KBM-7 (cell line): ENCODE measurements around the gene HSPA14.
"Not testable (repeated sequence)": the region's sequence is repeated elsewhere in the genome, so short reads cannot be mapped to it uniquely, and the experiment has no call there.

Experiments
- DNase-seq: peaks from one replicate; pipeline ENCODE4 v3.0.0-alpha.2; 2015
- in situ Hi-C: fragments of 300-500 bp; cut with MboI; formaldehyde crosslinking; loops from 2 replicates; pipeline ENCODE4 v1.14.3; 2020; ENCODE audit warnings: low sequenced_read_pairs, low pct_unique_long_range_greater_than_20kb, mixed read lengths

HSPA14 gene, protein sequence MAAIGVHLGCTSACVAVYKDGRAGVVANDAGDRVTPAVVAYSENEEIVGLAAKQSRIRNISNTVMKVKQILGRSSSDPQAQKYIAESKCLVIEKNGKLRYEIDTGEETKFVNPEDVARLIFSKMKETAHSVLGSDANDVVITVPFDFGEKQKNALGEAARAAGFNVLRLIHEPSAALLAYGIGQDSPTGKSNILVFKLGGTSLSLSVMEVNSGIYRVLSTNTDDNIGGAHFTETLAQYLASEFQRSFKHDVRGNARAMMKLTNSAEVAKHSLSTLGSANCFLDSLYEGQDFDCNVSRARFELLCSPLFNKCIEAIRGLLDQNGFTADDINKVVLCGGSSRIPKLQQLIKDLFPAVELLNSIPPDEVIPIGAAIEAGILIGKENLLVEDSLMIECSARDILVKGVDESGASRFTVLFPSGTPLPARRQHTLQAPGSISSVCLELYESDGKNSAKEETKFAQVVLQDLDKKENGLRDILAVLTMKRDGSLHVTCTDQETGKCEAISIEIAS

DNA sequence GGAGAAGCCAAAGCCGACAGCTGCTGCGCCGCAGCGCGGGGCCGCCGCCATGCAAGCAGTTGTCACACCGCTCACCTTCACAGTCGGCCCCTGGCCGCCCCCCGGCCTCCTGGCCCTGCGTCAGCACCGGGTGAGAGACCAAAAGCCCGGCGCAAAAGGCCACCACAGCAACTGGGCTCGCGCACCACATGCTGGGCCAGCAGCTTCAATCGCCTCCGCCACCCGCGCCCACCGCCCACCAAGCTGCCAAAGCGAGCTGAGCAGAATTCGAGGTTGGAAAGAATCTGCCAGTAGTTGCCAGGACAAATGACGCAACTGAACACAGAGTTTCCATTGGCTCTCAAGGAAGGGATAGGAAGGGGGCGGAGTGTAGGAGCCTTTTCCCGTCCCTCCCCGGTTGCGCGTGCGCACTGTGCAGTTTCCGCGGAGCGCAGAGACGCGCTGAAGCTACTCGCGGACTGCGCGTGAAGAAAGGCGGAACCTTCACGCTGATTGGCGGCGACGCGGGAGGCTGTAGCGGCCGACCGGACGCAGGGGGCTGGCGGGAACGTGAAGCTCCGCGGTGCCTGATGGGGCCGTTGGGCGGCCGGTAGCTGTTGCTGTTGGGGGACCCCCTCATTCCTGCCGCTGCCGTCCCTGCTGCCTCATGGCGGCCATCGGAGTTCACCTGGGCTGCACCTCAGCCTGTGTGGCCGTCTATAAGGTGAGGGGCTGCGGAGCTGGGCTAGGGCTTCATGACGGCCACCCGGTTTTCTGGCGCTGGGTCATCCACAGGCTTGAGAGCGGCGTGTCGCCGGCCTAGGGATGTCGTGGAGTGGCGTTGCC lies at the start of gene HSPA14, which contains the start of the genes CDNF and MSANTD7:
Gene HSPA14 (plus strand): TSS at position 550 of the 825 bp plus-strand sequence. CDS start 97 bp downstream, at position 647.
Gene CDNF (minus strand): TSS at position 281 of the 825 bp plus-strand sequence. CDS start 91 bp downstream, at position 190.
Gene MSANTD7 (plus strand): TSS at position 550 of the 825 bp plus-strand sequence. CDS start 3,979 bp downstream, outside the sequence.
- in situ Hi-C loops, result loop anchor here (25.0 kb wide), 1 partner anchor 301 kb away; no protein-coding TSS in a partner anchor
- peak; percentile 99 for DNase-seq

DNA sequence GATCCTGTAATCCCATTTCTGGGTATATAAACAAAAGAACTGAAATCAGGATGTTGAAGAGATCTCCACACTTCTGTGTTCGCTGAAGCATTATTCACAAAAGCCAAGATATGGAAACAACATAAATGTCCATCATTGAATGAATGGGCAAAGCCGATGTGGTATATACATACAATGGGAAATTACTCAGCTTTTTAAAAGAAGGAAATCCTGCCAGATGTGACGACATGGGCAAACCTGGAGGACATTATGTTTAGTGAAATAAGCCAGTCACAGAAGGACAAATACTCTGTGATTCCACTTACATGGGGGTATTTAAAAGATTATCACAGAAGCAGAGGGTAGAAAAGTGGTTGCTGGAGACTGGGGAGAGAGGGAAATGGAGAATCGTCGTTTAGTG lies 39.5 kb upstream of the HSPA14 start:
- in situ Hi-C loops, result no loop called here
- no peak for DNase-seq

DNA sequence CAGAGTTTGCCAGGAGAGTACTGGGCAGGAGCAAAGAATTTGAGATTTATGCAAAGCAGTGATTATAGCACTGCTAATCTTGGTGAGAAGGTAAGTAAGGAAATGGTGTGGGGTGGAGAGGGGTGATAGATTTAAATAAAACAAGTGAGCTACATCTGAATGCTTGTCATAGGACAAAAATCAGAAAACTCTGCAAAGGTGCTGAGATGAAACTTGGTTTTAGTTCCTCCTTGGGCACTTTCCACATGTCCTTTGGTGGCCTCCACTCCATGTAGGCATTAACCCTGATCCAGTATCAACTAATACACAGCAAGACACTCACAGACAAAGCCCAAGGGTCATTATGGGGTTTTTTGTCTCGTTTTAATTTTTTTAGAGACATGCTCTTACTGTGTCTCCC lies 37.7 kb upstream of the HSPA14 start:
- DNase-seq, result no peak
- in situ Hi-C loops, result no loop called here

DNA sequence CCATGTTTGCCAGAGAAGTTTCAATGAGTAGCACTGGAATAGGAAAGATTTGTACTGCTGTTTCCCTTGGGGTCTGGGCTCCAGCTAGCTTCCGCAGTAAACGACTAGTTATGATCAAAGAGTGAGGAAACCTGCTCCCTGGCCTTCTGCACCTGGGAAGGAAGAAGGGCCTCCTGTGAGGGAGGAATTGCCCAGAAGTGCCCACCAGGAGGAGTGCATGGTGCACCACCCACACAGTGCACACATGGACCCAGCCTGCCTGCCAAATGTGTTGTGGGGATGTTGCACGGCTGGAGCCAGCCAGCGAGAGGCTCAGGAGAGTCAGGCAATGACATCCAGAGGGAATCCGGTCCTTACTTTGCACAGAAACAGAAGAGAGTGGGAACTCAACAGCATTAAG lies 36.4 kb upstream of the HSPA14 start:
- no peak for DNase-seq
- in situ Hi-C loops, result no loop called here

DNA sequence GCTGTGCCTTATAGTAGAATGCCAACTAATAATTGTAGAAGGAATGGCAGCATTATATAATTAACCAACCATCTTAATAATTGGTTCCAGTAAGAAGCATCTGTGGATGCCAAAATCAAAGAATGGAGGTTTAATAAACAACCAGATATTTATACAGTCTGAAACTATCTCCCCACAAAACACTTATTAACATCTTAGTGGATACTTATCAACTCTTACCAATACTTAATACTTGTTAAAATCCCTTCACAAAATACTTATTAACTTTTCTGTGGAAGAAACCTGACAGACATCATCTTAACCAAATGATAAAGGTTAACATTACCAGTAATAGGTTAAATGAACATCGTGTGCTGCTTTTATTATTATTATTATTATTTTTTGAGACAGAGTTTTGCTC lies 34.3 kb upstream of the HSPA14 start:
- in situ Hi-C loops, result no loop called here

DNA sequence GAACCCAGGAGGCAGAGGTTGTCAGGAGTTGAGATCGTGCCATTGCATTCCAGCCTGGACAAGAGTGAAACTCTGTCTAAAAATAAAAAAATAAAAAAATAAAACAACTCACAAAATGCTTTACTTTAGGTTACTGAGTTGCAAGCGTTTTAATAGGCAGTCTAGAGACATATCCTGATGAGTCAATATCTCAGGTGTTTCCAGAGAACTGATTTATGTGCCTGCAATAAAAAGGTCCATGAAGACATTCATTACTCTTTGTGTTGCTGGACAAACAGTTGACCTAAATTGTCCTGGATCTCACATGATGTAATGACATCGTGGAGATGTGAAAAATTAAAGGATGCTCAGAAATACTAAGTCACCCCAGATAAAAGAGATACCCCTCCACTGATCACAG lies 31.8 kb upstream of the HSPA14 start:
- no peak for DNase-seq
- in situ Hi-C loops, result no loop called here

More for the DNA sequence above, 34.3 kb upstream of the HSPA14 start:
- DNase-seq, result no peak

DNA sequence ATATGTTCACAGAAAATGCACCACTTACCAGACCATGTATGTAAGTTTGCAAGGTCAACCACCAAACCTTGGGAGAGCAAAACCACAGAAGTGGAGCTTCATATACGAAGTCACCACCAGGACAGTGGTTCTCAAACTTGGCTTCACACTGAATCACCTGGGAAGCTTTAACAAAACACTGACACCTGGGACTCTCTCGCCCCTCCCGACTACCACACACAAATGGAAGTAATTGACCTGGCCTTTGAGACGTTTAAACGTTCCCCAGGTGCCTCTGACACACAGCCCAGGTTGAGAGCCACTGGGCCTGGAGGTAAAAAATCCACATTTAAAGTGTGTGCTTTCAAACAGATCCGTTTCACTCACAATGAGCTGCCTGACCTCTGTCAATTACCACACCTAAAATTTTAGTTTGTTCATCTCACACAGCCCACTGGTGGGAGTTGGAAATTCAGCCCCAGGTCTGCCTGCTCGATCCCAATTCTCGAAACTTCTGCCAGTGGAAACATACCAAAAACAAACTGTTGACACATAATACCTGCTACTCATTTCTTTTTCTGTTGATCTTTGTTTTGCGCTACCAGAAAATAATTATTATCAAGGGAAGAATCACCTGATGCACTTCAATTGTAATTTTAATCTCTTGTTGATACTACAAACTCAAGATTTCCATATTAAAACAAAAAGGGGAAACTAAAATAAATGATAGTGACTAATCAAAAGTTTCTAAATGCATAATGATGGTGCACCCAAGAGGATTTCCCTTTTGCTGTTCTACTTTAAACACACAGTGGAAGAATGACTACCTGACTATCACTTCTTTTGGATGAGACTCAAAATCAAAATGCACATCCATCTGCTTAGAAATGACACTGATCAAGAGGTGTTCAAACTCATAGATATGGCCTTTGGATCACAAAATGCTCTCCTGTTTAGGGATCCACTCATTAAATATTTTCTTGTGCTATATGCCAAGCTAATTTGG lies 26.8 kb upstream of the HSPA14 start:
- in situ Hi-C loops, result no loop called here
- no peak for DNase-seq

DNA sequence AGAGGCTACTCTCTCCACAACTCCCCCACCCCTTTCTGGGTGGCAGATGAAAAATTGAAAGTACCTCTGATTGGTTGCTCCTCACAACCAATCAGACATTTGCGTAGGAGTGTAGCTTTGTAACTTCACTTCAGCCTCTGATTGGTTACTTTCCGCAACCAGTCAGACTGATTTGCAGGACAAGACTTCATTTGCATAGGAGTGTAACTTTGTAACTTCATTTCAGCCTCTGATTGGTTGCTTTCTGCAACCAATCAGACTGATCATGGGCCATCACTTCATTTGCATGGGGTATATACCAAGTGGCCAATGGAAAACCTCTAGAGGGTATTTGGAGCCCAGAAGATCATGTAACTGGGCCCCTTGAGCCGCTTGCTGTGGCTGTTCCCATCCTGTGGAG lies 25.8 kb upstream of the HSPA14 start:
- DNase-seq, result no peak
- in situ Hi-C loops, result no loop called here

DNA sequence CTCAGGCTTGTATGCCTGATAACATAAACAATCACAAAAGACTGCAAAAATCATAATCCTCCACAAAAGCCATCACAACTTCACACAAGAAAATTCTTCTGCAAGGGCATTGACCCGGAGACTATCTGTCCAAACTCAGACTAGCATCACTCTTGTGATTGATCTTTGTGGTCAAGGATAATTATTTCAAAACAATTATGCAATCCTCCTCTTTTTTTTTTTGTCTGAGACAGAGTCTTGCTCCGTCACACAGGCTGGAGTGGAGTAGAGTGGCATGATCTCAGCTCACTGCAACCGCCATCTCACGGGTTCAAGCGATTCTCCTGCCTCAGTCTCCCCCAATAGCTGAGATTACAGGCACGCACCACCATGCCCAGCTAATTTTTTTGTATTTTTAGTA lies 22.4 kb upstream of the HSPA14 start:
- DNase-seq, result no peak
- in situ Hi-C loops, result no loop called here

DNA sequence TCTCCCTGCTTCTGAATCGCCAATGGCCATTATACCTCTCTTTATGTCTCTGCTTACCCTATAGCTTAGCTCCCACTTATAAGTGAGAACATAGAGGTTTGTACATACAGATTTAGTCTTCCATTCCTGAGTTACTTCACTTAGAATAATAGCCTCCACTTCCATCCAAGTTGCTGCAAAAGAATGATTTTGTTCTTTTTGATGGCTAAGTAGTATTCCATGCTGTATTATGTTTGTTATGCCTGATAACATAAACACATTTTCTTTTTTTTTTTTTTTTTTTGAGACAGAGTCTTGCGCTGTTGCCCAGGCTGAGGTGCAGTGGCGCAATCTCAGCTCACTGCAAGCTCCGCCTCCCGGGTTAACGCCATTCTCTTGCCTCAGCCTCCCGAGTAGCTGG lies 21.4 kb upstream of the HSPA14 start:
- DNase-seq, in situ Hi-C loops: not testable (repeated sequence)

DNA sequence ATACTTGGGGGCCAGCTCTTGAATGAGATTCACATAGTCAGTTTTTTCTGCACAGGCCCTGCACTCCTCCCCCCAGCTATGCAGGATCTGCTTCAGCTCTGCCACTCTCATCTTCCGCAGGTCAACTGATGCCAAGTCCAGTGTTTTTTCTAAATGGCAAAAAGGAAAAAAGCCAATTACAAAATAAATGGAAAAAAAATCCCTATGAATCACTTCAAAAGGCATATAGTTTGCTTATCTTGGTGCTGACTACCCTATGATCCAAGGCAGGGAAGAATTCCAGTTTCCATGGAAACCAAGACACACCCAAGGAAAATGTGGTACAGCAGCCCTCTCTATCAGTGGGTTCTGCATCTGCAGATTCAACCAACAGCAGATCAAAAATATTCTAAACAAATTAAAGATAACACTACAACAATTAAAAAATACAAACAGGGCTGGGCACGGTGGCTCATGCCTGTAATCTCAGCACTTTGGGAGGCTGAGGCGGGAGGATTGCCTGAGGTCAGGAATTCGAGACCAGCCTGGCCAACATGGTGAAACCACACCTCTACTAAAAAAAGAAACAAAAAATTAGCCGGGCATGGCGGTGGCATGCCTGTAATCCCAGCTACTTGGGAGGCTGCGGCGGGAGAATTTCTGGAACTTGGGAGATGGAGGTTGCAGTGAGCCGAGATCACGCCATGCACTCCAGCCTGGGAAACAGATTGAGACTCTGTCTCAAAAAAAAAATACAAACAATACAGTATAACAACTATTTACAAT lies 17.9 kb upstream of the HSPA14 start:
- DNase-seq, result no peak
- in situ Hi-C loops, result no loop called here

DNA sequence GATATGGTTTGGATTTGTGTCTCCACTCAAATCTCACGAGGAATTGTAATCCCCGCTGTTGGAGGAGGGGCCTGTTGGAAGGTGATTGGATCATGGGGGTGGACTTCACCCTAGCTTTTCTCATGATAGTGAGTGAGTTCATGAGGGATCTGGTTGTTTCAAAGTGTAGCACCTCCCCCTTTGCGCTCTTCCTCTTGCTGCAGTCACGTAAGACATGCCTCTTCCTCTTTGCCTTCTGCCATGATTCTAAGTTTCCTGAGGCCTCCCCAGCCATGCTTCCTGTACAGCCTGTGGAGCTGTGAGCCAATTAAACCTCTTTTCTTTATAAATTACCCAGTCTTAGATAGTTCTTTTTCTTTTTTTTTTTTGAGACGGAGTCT lies 17.3 kb upstream of the HSPA14 start:
- in situ Hi-C loops, result no loop called here
- DNase-seq, result peak; percentile 36

DNA sequence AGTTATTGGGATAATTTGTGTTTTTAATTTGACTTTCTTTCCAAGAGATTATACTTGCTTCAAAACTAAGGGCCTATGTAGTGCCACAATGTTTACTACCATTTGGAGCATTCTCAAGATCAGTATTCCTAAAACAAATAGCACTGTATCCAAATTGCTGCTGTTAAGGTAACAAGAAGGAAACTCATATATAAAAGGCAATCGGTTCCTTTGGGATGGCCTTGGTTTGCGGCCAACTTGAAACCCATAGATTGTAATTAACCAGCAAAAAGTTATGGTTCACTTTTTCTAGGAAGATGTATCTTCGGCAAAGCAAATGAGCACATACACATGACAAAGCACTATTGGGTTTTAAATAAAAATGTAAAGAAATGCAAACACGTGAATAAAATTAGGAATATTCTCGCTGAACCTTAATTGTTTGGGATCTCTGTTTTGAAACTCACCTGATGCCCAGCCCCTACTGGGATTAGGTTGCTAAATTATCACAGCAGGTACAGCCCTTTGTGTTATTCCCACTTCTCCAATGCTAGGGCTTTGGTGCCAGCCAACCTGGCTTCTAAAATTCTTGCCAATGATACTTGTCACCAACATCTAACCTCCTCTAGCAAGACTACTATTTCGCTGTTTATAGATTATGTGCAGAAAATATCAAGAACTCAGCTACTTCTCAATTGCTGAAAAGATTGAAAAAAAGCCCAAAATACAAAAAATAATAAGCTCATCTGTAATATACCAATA lies 16.3 kb upstream of the HSPA14 start:
- in situ Hi-C loops, result no loop called here
- no peak for DNase-seq

DNA sequence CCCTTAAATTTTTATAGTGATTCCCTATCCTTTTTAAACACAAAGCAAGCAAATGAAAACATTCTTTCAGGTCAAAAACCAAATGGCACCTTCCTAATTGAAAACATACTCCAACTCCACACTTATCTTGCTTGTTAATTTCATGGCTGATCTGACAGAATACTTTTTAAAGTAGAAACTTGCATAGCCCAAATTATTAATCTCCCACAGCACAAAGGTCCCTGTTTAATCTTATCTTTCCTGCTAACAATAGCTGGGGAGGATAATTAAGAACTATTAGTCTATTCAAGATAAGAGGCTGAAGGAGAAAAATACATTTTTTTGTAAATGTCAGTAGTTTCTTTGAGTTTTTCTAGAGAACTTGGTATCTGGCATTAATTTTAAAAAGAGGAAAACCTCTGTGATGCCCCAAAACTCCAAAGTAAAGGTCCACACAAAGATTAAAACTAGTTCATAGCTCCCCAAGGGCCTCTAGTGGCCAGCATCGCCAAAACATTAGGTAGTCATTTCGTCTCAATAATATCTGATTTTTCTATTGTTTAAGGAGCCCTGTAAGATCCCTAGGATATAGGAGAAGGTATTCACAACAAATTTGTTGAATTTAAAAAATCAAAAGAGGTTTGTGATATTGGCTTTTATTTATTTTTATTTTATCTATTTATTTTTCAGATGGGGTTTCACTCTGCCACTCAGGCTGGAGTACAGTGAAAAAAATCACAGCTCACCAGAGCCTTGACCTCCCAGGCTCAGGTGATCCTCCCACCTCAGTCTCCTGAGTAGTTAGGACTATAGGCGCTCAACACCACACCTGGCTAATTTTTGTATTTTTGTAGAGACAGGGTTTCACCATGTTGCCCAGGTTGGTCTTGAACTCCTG lies 15.0 kb upstream of the HSPA14 start:
- peak; percentile 57 for DNase-seq
- in situ Hi-C loops, result no loop called here

DNA sequence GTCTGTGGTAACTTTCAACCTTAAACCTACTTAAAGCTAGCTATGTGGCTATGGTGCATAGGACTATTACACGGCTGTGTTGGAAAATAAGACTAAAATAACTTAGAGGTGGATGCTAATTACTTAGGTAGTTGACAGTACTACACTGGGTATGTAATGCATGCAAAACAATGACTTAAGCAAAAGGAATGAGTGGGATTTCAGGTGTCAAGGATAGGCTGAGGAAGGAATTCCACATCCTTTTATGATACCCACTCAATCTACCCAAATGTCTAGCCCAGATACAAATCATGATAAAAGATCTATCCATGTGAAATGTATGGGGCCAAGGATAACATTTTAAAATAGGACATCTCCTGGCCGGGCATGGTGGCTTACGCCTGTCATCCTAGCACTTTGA lies 14.1 kb upstream of the HSPA14 start:
- in situ Hi-C loops, result no loop called here

DNA sequence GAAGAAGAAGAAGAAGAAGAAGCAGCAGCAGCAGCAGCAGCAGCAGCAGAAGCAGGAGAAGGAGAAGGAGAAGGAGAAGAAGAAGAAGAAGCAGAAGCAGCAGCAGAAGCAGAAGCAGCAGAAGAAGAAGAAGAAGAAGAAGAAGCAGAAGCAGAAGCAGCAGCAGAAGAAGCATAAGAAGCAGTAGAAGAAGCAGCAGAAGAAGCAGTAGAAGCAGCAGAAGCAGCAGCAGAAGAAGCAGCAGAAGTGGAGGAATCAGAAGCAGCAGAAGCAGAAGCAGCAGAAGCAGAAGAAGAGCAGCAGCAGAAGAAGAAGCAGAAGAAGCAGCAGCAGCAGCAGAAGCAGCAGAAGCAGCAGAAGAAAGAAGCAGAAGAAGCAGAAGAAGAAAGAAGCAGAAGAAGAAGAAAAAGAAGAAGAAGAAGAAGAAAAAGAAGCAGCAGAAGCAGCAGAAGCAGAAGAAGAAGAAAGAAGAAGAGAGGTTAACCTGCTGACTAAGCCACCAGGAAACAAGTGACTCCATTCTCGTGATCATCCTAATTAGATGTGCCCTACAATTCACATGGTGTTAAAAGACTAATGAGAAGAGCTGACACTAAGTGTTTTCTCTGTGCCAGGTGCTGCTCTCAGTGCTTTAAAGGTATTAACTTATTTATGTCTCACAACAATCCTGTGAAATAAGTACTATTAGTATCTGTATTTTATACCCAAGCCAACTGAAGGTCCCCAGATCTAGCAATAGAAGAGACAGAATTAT lies 11.9 kb upstream of the HSPA14 start:
- in situ Hi-C loops, result loop anchor here (25.0 kb wide), 1 partner anchor 289 kb away; no protein-coding TSS in a partner anchor
- no peak for DNase-seq

More for the DNA sequence above, 14.1 kb upstream of the HSPA14 start:
- no peak for DNase-seq
